TTC549 (cell line): ENCODE results near the gene TFPT.

Experiments
- FAIRE-seq: peaks from 2 replicates; lab custom pipeline; 2012; peaks lifted over from hg19 to GRCh38; lab: Jason Lieb, UNC

Gene TFPT, protein sequence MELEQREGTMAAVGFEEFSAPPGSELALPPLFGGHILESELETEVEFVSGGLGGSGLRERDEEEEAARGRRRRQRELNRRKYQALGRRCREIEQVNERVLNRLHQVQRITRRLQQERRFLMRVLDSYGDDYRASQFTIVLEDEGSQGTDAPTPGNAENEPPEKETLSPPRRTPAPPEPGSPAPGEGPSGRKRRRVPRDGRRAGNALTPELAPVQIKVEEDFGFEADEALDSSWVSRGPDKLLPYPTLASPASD

DNA sequence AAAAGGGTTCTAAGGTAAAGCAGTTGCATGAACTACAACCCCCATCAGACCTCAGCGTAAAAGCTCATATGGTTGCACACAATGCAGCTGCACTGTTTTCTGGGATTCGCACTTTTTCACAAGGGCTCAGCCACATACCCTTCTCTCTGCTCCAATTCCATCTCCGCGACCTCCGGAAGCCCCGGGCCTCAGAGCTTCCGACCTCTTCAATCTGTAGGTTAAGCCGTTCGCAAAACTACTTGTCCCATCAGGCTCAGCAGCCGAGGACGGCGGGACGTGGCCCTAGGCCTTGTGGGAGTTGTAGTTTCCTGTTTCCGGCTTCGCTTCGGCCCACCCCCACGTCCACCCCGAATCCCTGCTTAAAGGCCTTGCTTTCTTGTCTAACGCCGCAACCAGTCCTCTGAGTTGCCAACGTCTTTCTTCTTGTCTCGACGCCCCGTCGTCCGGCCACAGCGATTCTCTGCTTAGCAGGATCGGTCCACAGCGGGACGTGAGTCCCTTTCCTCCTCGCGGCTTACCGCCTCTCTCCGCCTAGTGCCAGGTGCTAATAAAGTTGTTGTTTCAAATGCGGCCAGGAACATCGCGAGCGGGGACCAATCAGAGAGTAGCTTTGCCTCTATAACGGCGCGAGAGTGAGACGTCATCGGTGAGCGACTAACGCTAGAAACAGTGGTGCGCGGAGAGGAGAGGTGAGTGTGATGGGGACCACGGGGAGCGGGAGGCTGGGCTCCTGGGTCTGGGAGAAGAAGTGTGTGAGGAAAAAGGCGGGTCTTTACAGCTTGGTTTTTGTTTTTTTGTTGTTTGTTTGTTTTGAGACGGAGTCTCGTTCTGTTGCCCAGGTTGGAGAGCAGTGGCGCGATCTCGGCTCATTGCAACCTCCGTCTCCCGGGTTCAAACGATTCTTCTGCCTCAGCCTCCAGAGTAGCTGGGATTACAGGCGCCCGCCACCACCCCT, at the start of gene TFPT, which contains the start of gene PRPF31:
Gene TFPT (minus strand): TSS at position 549 of the 955 bp plus-strand sequence. CDS start 388 bp downstream, at position 161.
Gene PRPF31 (plus strand): TSS at position 646 of the 955 bp plus-strand sequence. CDS start 2,525 bp downstream, outside the sequence.
- FAIRE-seq, result peak; percentile 72

DNA sequence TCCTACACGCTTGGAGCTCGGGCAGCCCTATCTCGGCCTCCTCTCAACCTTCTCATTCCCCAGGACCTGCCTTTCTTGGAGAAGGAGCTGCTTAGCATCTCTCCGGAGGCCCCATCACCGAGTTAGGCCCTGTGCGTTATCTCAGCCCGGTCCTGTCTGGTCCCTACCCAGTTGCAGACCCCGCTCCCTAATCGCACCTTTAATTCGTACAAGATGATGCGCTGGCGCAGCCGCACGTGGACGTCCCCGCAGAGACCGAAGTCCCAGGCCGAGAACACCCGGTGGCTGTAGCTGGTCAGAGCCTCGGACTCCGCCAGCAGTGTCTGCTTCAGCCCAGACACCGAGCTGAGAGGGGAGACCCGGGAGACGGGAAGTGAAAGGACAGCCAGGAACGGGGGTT, 49.8 kb upstream of the TFPT start:
- no peak for FAIRE-seq

DNA sequence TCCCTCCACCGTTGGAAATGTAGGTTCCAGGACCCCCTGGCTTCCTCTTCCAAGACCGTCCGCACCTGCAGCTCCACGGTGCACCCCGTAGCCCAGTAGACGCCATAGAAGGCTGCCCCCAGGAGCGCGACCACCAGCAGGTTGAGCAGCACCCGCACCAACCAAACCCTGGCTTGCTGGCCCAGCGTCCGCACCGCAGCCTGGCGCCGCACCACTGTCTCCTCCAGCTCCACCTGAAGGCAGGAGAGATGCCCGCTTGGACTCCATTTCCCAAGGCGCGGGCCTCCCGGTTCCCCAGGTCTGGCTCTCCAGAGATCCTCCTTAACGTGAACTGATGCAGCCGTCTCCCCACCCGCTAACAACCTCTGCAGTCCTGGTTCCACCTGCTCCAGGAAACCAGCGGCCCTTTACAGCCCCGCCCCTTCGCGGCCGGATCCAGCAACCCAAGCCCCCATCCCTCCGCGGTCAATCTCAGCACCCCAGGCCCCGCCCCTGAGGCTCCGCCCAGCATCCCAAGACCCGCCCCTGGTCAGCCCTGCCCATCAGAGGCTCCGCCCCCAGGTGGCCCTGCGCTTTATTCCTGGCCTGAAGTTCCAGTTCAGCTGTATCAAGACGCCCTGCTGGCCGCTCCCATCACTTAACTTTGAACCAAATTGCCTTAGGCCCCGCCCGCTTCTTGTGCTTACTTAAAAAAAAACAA, 49.1 kb upstream of the TFPT start:
- no peak for FAIRE-seq

DNA sequence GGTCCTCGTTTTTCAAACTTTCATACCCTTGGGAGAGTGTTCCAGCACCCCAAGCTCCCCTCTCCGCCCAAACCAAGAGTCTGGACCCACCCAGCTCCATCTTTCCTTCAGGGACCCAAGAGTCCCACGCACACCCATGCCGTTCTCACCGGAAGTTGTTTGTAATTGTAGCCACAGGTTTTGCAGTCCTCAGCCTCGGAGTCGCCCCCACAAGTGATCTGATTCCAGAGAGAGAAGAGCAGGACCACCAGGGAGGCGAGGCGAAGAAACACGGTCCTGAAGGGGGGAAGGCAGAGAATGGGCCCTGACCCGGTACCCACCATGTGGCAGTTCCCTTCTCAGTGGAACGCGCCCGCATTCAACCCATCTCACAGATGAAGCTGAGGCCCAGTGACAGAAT, 47.4 kb upstream of the TFPT start:
- no peak for FAIRE-seq

DNA sequence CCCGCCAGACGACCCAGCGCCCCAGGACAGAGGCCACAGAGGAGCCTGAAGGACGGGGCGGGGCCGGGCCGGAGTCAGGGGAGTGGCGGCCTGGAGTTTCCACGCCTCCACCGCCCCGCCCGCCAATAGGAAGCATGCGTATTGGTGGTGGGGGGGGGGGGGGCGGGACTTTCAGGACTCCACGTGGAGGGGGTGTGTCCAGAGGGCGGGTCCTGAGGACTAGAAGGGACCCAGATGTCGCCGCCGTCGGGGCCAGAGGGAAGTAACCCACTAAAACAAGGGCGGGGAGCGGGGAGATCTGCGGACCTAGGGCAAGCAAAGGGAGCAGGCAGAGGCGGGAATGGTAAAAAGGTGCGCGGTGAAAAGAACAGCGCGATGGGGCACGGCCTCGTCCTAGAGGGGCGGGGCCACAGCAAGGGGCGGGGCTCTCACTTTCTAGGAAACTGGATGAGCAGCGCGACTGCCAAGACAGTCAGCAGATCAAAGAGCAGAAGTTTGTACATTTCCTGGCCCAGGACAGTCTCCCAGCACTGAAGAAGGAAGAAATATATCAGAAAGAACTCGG, 46.9 kb upstream of the TFPT start:
- FAIRE-seq, result no peak

DNA sequence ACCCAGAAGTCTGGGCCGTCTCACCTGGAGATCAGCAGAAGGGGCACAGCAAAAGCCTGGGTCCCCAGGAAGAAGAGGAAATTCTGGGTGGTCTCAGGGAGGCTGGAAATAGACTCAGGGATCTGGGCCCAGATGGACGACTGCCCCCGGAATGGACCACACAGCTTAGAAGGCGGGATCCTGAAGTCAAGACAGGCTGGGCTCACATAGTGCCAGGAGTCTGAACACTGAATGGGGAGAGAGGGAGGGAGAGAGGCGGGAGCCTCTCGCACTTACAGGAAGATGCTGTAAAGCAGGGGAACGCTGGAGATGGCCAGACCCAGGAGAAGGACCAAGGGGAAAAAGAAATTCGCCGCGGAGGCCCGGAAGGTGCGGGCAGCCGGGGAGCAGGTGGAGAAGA, 45.4 kb upstream of the TFPT start:
- no peak for FAIRE-seq

DNA sequence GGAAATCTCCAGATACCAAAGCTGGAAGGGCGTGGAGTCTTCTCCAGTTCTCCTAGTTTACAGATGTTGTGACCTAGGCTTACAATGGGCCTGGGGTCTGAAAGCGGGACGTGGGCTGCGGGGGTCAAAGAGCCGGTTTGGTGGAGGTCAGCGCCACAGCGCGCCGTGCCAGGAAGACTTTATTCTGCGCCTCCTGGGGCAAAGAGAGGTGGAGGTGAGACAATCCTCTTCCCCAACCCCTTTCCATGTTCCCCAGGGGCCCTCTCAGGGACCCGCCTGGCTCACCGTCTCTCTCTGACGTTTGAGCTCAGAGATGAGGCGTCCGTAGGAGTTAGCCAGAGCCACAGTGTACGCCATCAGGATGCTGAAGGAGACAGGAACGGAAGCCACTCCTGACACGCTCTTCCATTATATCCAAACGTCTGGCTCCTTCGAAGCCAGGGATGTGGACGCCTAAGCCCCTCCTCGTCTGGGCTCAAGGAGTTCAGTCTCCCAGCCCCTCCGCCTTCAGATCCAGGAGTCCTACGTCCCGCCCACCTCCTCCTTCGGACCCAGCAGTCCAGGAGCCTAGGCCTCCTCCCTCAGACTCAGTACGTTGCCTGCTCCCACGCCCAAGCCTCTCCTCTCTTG, 44.8 kb upstream of the TFPT start:
- no peak for FAIRE-seq

DNA sequence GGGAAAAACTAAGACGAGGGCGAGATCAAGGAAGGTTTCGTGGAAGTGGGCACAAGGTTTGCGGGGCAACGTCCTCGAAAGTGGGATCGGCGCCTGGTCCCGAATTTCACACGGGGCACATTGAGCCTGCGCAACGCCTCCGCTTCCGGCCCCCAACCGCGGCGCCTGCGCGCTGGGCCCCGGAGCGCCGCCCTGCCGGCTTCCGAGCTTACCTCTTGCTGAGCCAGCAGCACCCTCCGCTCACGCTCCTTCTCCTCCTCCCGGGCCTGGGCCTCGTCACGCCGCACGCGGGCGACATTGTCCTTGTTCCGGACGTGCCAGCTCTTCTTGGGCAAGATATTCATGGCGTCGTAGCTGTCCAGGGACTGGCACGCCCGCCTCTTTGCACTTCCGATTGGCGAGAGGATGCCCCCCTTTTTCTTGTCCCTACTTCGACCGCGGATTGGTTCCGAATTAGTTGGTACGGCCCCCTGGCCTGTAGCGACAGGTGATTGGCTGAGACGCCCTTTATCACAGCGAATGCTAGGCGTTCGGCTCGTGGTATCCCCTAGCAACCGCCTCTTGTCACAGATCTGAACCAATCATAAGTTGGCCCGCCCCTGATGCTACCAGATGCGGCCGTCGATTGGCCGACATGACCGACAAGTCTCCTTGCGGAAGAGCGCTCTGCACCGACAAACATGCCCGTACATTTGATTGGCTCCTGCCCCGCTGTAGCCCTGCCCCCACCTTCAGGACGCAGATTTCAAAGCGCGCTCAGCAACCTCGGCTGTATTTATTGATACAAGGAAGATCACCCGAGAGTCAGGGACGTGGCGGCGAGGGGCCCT, 44.1 kb upstream of the TFPT start, which contains the start of gene LENG1:
Gene LENG1 (minus strand): TSS at position 370 of the 830 bp plus-strand sequence. CDS start 26 bp downstream, at position 344.
- peak; percentile 99 for FAIRE-seq

DNA sequence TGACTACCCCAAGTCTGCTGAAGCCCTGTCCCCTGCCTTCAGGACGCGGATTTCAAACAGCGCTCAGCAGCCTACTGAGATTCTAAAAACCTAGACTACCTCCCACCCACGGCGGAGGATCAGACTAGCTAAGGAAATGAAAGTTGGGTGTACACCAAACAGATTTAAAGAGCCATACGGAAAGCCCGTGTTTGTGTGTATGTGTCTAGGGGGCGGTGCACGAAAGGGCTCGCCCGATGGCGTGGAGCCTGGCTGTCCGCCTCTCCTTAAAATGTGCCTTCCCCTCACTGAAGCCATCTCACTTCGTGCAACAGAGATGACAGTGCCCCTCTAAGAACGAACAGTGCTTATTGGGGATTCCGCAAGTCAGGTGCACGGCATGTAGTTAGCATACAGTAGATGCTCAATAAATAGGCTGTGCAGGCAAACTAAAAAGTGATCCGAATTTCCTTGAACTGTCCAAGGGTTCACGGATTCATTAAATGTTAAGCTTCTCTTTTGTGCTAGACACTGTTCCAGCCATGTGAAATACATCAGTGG, 43.4 kb upstream of the TFPT start:
- no peak for FAIRE-seq

DNA sequence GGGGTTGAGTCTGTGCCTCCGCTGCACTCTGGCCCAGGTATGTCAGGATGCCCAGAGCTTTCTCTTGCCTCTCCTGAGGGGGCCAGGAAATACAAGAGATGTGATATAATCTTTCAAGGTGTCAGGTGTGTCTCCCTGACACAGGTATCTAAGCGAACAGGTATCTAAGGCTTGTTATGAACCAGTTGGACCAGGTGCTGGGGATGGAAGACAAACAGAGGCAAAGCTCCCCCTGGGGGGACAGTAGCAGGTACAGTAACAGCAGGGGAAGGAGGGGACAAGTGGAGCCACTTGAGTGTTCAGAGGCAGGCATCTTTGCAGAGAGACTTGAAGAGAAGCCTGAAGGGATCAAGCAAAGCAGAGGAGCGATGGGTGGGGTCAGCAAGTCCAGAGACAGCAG, 41.5 kb upstream of the TFPT start:
- FAIRE-seq, result no peak

DNA sequence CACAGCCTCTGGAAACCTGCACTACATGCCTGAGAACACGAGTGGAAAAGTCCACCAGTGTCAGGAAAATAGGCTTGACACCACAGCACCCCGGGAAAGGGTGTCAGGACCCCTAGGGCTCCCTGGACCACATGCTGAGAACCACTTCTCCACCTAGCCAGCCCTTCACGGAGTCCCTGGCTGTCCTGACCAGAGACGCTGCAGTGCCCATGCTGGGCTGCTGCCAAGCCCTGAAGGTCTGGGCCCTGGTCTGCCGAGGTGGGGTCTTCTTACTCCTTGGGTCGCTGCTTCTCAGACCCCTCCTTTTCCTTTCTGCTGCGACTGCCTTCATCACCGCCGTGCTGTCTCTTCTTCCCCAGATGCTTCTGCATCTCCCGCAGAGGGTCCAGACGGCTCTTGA, 41.0 kb upstream of the TFPT start:
- FAIRE-seq, result no peak

DNA sequence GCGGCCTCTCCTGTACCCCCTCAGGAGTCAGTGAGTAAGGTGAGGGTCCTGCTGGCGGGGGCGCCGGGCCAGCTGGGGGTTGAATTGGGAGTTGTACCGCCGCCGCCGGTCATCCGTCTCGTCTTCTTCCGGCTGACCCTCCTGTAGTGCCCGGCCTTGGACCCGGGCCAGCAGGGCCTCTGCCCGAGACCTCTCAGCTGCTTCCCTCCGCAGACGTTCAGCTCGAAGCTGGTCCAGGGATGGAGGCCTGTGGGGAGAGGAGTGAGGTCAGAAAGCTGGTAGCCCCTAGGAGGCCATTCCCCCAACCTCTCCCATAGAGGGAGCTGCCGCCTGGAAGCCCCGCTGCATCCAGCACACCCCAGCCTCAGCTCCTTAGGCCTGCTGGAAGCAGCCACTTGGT, 40.2 kb upstream of the TFPT start:
- FAIRE-seq, result no peak

DNA sequence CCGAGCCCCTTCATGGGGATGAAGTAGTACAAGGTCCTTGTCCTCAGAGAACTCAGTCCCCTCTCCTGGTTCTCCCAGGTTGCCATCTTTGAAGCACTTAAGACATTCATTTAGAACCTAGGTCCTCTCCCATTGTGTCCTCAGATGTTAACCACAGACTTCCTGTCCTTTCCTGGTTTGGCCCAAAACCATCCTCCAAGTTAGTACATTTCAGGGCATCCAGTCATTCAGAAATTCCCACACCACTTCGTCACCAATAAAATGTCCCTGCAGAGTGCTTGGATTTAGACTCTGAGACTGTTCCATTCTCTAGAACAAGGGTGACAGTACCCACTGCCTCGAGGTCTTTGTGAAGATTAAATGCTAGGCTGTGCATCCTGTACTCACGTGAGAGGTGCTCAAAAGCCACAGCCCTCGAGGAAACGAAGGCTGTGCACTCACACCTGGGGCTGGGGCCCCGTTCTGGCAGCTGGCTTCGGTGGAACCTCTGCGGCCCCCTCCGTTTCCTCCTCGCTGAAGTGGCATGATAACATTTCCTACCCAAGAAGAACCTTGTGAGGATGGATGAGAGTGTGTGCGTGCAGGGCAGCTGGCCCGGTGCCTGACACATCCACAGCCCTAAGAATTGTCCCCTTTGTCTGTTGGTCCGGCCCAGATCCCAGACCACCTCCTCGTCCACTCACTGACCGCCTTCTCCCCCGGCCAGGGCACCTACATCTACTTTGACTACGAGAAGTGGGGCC, 39.3 kb upstream of the TFPT start:
- no peak for FAIRE-seq

DNA sequence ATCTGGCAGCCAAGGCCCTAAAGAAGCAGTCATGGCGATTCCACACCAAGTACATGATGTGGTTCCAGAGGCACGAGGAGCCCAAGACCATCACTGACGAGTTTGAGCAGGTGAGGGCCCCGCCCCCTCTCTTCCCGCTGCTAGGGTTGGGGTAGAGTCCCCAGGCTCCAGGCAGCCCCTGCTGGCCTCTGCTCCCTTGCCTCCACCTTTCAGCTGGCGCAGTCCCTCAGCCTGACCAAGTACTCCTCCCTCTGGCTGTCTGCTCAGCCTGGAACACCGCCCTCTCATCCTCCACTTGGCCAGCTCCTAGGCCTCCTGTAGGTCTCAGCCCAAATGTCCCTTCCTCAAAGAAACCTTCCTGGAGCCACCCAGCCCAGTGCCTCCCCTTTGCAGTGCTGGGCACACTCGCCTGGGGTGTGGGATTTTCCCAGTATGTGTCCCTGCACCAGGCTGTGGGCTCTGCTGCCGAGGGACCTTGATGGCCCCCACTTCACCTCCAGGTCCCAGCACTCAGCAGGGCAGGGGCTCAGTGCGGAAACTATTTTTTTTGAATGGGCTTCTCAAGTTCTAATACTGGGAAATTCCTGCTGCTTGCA, 38.4 kb upstream of the TFPT start:
- FAIRE-seq, result no peak

DNA sequence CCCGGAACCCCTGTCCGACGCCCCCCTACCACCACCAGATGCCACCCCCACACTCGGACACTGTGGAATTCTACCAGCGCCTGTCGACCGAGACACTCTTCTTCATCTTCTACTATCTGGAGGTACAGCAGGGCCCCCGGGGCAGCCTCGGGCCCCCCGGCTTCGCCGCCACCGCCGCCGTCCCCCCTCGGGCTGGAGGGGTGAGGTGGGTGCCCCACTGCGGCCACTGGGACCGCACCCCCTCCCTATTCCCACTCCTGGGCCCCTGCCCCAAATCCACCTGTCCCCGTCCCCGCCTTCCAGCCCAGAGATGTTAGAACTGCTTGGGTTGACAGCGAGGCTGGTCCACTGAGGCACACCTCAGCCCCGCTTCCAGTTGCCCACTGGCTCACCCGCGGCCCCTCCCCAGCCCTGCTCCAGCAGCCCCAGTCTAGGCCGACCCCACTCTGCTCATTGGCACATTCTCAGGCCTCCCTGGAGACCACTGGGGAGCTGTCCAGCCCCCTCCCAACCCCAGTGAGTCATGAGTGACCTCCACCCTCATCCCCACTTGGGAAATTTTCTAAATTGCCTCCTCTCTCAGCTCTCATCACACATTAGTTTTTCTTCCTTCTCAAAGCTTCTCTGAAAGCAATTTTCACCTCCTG, 37.5 kb upstream of the TFPT start:
- FAIRE-seq, result no peak

DNA sequence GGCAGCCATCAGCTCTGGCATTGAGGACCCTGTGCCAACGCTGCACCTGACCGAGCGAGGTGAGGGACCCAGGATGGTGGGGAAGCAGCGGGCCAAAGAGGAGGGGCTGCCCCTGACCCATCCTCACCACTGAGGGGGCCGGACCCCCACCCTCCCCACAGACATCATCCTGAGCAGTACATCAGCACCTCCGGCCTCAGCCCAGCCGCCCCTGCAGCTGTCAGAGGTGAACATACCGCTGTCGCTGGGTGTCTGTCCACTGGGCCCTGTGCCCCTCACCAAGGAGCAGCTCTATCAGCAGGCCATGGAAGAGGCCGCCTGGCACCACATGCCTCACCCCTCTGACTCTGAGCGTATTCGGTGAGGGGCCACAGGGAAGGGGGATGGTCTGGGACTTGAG, 36.8 kb upstream of the TFPT start:
- FAIRE-seq, result no peak

DNA sequence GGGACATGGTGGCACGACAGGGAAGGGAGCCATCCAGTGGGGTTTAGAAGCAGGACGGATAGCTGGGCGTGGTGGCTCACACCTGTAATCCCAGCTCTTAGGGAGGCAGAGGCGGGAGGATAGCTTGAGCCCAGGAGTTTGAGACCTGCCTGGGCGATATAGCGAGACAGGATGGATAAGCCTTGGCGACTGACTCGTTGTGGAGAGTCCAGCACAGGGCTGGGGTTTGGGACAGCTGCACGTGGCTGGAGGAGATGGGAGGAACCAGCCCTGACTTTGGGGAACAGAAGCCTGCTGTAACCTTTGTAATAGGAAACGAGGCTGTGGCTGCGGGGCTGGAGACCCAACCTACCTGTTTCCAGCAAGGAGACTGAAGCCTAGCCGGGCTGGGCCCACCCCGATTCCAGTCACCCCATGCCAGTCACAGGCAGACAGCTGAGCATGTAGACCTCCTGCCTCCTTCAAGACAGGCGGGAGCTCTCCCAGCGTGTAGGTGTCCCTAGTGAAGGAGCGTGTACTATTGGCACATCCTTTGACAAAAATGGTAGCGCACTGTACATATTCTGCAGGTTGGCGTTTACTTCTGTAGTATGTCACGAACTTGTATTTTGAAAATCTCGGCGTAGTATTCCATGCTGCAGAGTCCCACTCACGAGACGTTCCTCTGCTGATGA, 36.0 kb upstream of the TFPT start:
- no peak for FAIRE-seq
